ENCODE data around the gene SP8. TPM values are rescaled to one million over a fixed set of nuclear protein-coding genes. Genes with fewer than 3 reads are reported as not detected.
A peak's percentile ranks its signal among the peaks of the same experiment; 100 is the strongest.

Gene SP8
- total RNA-seq, 1 donor from 2014 or later = 19.8 TPM

DNA sequence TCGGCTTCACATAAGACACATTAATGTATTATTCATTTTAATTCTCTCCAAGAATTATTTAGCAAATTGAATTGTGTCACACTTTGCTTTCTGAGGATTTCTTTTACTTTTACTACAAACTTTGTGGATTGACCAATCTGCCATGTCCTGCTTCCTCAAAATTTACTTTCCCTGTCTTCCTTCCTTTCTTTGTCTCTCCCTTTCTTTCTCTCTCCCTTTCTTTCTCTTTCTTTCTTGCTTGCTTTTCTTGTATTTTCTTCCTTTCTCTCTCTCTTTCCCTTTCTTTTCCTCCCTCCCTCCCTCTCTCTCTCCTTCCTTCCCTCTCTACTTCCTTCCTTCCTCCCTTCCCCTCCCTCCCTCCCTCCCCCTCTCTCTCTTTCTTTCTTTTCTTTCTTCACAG lies 37.8 kb downstream of the SP8 start:
- TF ChIP-seq, protein P1, sequence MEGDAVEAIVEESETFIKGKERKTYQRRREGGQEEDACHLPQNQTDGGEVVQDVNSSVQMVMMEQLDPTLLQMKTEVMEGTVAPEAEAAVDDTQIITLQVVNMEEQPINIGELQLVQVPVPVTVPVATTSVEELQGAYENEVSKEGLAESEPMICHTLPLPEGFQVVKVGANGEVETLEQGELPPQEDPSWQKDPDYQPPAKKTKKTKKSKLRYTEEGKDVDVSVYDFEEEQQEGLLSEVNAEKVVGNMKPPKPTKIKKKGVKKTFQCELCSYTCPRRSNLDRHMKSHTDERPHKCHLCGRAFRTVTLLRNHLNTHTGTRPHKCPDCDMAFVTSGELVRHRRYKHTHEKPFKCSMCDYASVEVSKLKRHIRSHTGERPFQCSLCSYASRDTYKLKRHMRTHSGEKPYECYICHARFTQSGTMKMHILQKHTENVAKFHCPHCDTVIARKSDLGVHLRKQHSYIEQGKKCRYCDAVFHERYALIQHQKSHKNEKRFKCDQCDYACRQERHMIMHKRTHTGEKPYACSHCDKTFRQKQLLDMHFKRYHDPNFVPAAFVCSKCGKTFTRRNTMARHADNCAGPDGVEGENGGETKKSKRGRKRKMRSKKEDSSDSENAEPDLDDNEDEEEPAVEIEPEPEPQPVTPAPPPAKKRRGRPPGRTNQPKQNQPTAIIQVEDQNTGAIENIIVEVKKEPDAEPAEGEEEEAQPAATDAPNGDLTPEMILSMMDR (IDR thresholded peaks at IDR 0.05) = no peak

DNA sequence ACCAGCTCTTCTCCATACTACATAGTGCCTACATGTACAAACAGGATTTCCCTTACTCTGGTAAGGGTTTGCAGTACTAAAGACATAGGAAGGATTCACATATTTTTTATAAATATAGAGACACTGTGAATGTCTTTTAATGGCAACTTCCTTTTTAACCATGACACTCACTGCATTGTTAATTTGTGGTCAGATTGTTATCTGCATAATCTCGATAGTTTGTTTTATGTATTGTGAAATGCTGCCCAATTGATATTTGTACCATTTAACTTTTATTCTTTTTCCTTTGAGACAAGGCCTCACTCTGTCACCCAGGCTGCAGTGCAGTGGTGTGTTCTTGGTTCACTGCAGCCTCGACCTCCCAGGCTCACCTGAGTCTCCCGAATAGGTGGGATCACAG lies 39.7 kb downstream of the SP8 start:
- DNase-seq (ENCODE audit: low spot score) = no peak
- H3K4me1 ChIP-seq = peaks cover 19% of the 10 kb centered on the region
- no peaks in the 10 kb centered on the region for H3K36me3 ChIP-seq
- Mint-ChIP-seq H3K36me3 (no peaks in the 10 kb centered on the region), H3K9me3 (no peaks in the 10 kb centered on the region), H3K27me3 (ENCODE audit: insufficient read depth, low read depth) (peaks cover 2% of the 10 kb centered on the region), H3K27ac (no peak overlapping the region), H3K4me3 (no peak overlapping the region), H3K4me1 (peaks cover 17% of the 10 kb centered on the region)
- H2AFZ ChIP-seq (replicated peaks) = no peak overlapping the region
- H3F3A ChIP-seq (ENCODE audit: low read depth) = no peaks in the 10 kb centered on the region
- TF ChIP-seq EZH2 (IDR thresholded peaks at IDR 0.05) (no peak), EZH2phosphoT487 (IDR thresholded peaks at IDR 0.05) (no peak)
- TF ChIP-seq, protein P1 (IDR thresholded peaks at IDR 0.05) = no peak
- no peak overlapping the region for H3K4me3 ChIP-seq
- H4K20me1 ChIP-seq (ENCODE audit: low read depth) = no peaks in the 10 kb centered on the region
- H3K4me2 ChIP-seq = no peak overlapping the region
- no peaks in the 10 kb centered on the region for H3K27me3 ChIP-seq
- H3K9me3 ChIP-seq (ENCODE audit: low read depth) = no peaks in the 10 kb centered on the region
- H3K79me2 ChIP-seq (ENCODE audit: low read depth) = no peaks in the 10 kb centered on the region
- H3K9ac ChIP-seq = no peak overlapping the region
- no peak overlapping the region for H3K27ac ChIP-seq

More for the DNA sequence above, 37.8 kb downstream of the SP8 start:
- Histone ChIP-seq H3K79me2 (ENCODE audit: low read depth) (no peaks in the 10 kb centered on the region), H3K9ac (no peak overlapping the region), H3K4me2 (no peak overlapping the region), H3K4me1 (peaks cover 13% of the 10 kb centered on the region), H3K27ac (no peak overlapping the region), H3K4me3 (no peak overlapping the region), H3F3A (ENCODE audit: low read depth) (no peaks in the 10 kb centered on the region), H3K9me3 (ENCODE audit: low read depth) (no peaks in the 10 kb centered on the region), H2AFZ (replicated peaks) (no peak overlapping the region), H4K20me1 (ENCODE audit: low read depth) (no peaks in the 10 kb centered on the region), H3K27me3 (no peaks in the 10 kb centered on the region), H3K36me3 (no peaks in the 10 kb centered on the region)
- no peak overlapping the region for H3K27ac Mint-ChIP-seq
- H3K9me3 Mint-ChIP-seq = no peaks in the 10 kb centered on the region
- H3K27me3 Mint-ChIP-seq (ENCODE audit: insufficient read depth, low read depth) = peaks cover 2% of the 10 kb centered on the region
- H3K4me3 Mint-ChIP-seq = no peak overlapping the region
- no peaks in the 10 kb centered on the region for H3K36me3 Mint-ChIP-seq
- peaks cover 17% of the 10 kb centered on the region for H3K4me1 Mint-ChIP-seq
- DNase-seq (ENCODE audit: low spot score) = no peak

DNA sequence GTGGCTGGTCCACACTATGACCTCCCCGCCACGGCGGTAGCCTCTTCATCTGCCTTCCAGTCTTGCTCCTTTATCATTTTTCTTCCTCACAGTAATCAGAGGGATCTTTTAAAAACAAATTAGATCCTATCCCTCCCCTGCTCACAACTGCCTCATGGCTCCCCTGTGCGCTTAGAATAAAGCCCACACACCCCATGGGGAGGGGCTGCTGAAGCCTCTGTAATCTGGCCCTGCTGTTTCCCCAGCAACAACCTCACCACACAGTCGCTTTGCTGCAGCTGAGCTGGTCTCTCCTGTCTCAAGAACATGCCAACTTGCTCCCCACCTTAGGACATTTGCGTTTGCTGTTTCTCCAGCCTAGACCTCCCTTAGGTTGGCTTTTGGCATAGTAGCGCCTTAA lies 41.0 kb downstream of the SP8 start:
- H2AFZ ChIP-seq (replicated peaks) = peak overlapping the region; percentile 58
- peak; percentile 62 for DNase-seq (ENCODE audit: low spot score)
- no peak overlapping the region for H3K4me3 ChIP-seq
- peak overlapping the region; percentile 40 for H3K4me2 ChIP-seq
- H3K27ac Mint-ChIP-seq = peak overlapping the region; percentile 23
- no peak overlapping the region for H3K4me3 Mint-ChIP-seq
- TF ChIP-seq EZH2 (IDR thresholded peaks at IDR 0.05) = no peak
- TF ChIP-seq, protein P1 (IDR thresholded peaks at IDR 0.05) = no peak
- TF ChIP-seq EZH2phosphoT487 (IDR thresholded peaks at IDR 0.05) = no peak
- H3K27ac ChIP-seq = no peak overlapping the region
- peaks cover 2% of the 10 kb centered on the region for H3K9me3 Mint-ChIP-seq
- H3K36me3 ChIP-seq = no peaks in the 10 kb centered on the region
- H3K4me1 Mint-ChIP-seq = peaks cover 17% of the 10 kb centered on the region
- H4K20me1 ChIP-seq (ENCODE audit: low read depth) = no peaks in the 10 kb centered on the region
- H3F3A ChIP-seq (ENCODE audit: low read depth) = no peaks in the 10 kb centered on the region
- no peaks in the 10 kb centered on the region for H3K27me3 ChIP-seq
- H3K79me2 ChIP-seq (ENCODE audit: low read depth) = no peaks in the 10 kb centered on the region
- no peak overlapping the region for H3K9ac ChIP-seq
- peaks cover 2% of the 10 kb centered on the region for H3K27me3 Mint-ChIP-seq (ENCODE audit: insufficient read depth, low read depth)
- no peaks in the 10 kb centered on the region for H3K9me3 ChIP-seq (ENCODE audit: low read depth)
- no peaks in the 10 kb centered on the region for H3K36me3 Mint-ChIP-seq
- peaks cover 19% of the 10 kb centered on the region for H3K4me1 ChIP-seq

Data from neural progenitor cell (in vitro differentiated cells).